GM19328 (cell line): Measurements from ENCODE around the gene PDE1C.

ENCODE experiments used
- ATAC-seq: cut with Tn5 transposase; IDR thresholded peaks from one replicate; pipeline ENCODE4 v1.9.1; 2021; ENCODE audit warnings: mild to moderate bottlenecking, moderate library complexity; ENCODE audit not compliant: unreplicated experiment

The PDE1C gene

GRCh38 chr7:31734456-31734855, 335.8 kb downstream of the PDE1C start:
- ATAC-seq = no peak

DNA sequence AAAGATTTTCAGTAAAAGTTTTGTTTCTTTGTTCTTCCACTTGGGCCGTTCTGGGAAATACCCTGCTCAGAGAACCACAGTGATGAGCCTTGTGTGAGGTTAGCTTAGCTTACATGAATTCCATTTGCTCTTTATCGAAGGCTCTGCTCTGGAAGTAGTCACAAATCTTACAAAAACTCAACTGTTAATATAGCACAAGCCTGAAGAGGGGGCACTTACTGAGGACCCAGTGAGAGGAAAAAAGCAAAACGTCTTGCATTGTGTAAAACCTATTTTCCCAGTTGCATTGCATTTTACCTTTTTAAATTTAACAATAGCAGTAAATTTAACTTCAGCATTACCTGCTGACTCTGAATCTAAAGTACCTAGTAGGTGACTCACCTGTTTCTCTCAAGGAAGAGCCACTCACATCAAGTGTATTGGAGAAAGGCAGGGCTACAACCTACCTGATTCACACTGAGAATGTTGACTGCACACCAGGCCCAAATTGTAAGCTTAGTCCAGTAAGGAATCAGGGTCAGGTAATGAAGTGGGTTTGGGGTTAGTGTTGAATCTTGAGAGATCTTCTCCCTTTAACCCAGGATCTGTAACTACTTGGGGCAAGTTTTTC, 340.9 kb downstream of the PDE1C start:
- ATAC-seq = no peak

DNA sequence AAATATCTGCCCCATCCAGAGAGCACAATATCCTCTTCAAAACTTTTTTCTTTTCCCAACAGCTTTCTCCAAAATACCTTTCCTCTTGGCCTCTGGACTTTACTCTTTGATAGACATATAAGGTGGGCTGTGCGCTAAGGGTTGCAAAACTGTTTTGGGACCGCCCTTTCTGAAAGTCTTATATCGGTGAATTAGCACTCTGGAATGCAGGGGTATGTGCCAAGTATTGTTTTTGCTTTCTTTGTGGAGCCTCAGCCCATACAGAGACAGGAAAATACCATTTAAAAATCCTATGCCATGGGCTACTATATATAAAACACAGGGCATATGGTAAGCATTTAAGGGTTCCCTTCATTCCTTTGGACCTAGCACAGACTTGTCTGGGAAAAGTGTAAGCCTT, 345.5 kb downstream of the PDE1C start:
- ATAC-seq = no peak

DNA sequence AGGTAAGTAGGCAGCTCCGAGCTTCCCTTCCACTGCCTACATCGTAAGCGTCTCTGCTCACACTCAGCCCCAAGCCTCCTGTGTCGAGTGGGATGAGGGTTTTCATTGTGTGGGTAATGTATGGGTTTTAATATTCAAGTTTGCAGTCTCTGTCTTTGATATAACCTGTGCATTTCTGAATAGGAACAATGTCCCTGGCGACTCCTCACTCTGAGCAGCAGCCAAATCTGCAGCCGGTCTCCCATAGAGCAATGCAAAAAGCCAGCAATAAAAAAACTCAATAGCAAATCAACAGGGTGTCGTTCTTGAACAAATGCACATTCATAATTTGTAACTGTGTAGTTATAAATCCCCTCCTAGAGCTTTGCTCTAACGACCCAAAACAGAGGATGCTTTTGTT, 349.8 kb downstream of the PDE1C start:
- ATAC-seq = no peak

DNA sequence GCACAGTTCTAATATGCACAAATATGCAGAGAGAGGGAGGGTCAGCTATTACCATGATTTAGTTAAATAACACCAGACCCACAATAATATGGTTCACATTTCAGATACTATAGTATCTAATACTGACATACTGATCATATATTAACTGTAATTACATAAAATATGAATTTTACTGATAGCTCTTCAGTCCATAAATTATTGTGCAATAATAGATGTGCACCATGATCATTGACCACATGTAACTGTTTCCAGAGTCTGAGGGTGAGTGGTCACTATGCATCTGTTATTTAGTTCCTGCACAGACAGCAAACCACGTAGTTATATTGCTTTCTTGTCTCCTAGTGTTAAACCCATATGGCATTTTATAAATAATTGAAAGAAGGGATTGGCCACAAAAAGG, 353.9 kb downstream of the PDE1C start:
- no peak for ATAC-seq

DNA sequence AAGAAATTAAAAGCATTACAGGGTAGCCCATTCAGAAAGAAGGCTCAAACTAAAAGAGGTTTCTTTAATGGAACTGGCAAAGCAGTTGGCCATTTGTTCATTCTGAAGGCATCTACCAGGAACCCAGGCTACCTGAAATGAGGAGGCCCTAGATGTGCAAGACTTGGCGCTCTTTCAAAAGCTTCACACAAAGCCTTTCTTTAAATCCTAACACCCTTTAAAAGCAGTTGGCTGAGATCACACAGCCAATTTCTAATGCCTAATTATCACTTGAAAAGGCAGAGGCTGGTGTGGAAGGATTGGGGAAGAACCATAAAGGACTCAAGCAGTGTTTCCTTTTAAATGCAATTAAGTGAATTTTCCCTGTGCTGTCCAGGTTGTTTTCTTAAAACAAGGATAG, 360.0 kb downstream of the PDE1C start:
- no peak for ATAC-seq

DNA sequence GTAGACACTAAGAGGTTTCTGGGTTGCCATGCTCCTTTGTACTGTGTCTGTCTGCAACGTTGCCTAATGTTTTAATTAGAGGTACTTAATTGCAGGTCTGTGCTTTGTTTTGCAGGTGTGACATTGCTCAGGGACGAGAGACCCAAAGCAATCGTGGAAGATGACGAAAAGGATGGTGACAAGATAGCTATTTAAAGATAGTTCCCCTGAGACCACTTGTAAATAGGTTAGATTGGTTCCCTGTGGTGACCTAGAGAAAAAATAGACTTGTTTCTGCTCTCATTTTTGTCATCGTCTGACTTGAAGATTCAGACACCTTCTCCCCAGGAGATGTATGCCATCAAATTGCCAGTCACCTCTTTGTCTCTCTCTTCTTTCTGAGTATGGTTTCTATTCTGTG, 363.1 kb downstream of the PDE1C start:
- ATAC-seq = peak; percentile 45

DNA sequence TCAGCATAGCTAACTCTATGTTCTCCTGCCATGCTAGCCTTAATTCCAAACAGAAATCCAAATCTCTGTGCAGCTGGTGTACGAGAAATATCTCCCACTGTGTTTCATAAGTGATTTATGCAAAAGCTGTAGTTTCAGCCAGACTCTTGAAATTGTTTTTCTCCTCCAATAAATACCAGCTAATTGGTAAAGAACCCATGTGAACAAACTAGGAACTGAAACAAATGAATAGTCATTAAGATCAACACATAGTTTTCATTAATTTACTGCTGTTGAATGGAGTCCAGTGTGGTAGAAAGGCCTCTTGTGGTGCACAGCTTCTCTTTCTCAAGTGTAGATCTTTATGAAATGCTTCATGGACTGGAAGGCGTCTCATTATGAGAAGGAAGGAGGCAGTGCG, 364.8 kb downstream of the PDE1C start:
- ATAC-seq = peak; percentile 39

DNA sequence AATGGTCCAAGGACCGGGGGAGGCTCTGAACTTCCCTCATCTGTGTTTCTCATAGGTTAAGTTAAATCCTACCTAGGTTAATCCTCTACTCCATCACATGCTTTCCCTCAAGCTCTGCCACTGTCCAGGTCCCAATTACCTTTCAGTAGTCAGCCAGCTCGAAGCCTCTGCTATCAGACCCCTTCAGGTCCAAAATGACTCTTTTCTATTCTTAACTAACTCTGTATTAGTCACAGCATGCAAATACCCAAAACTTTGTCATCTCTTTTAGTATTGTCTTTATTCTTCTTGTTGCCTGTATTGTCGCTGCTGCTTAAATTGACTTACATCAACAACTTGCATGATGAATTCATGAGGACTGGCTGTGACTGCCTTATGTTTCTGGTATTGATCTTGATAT, 367.9 kb downstream of the PDE1C start:
- ATAC-seq = no peak
